Retinal pigment epithelial cell (primary cell): ENCODE measurements around the gene CFAP61.

Experiments
- DNase-seq: peaks from one replicate; pipeline ENCODE4 v3.0.0-alpha.2; 2010; ENCODE audit warnings: low read depth
- H3K4me3 ChIP-seq: 2 replicates; pipeline ENCODE4 v1.5.1; 2011; ENCODE audit warnings: mild to moderate bottlenecking, low read length, control low read depth, moderate library complexity
- TF ChIP-seq, protein P1 (sequence below): conservative IDR thresholded peaks from 2 replicates; pipeline ENCODE4 v1.5.1; 2011; ENCODE audit warnings: low read depth, low read length, control low read depth, inconsistent platforms

The CFAP61 gene

DNA sequence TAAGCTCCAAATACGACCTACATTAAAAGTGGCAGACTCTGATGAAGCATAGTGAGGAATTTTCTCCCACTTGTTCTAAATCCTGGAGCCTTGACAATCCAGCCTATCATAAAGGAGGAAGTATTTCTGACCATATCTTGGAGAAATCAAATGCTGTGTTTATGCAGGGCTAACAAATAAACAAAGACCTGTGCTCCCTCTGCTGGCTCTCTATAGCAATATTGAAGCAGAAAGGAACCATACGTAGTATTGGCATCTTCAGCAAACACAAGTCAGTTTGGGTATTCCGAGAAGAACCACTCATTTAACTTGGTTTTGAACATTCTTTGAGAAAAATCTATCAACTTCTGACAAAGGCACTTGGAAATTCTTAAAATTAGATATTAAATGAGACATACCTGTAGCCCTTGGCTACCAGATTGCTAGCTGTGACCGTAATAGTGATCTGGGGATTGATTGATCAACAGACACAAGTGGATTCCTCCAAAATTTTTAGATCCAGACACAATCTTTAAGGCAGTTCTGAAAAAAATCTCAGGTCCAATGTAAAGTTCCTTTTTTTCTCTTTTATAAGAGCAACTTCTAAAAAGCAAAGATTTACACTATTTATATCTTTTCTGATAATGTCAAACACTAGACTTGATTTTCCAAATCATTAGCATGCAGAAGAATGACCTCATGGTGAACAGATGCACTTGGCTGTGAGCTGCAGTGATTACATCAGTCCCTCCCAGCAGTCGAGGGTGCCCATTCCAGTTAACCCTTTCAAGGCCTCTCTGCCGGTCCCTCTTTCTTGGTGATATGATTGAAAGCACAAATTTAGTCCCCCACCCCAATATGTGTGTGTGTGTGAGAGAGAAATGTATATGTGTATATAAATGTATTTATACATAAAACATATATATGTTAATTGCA is 355.8 kb downstream of the CFAP61 start:
- TF ChIP-seq, protein P1, sequence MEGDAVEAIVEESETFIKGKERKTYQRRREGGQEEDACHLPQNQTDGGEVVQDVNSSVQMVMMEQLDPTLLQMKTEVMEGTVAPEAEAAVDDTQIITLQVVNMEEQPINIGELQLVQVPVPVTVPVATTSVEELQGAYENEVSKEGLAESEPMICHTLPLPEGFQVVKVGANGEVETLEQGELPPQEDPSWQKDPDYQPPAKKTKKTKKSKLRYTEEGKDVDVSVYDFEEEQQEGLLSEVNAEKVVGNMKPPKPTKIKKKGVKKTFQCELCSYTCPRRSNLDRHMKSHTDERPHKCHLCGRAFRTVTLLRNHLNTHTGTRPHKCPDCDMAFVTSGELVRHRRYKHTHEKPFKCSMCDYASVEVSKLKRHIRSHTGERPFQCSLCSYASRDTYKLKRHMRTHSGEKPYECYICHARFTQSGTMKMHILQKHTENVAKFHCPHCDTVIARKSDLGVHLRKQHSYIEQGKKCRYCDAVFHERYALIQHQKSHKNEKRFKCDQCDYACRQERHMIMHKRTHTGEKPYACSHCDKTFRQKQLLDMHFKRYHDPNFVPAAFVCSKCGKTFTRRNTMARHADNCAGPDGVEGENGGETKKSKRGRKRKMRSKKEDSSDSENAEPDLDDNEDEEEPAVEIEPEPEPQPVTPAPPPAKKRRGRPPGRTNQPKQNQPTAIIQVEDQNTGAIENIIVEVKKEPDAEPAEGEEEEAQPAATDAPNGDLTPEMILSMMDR: peak; percentile 44
- peak; percentile 18 for DNase-seq

DNA sequence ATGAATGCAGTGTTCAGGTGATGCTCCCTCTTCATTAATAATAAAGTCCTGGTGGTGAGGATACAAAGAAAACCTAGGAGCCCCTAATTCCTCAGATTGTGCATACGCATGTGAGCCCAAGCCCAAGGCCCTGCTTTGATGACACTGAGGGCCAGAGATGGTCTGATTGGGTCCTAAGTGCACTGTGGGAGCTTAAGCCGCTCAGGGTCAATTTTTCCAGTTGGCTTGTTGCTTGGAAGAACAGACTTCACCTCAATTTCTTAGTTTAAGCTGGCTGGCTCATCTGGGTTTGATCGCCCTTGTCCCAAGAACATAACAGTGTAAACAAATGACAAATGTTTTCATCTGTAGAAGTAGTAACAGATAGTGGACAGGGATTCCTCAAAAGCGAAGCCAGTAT is 357.0 kb downstream of the CFAP61 start:
- TF ChIP-seq, protein P1: no peak
- DNase-seq: no peak
- H3K4me3 ChIP-seq: no peak overlapping the region

More for the DNA sequence above, 355.8 kb downstream of the CFAP61 start:
- no peak overlapping the region for H3K4me3 ChIP-seq
